BE2C (cell line): ENCODE results near the gene MAP1LC3B.

Source experiments
- DNase-seq: peaks from one replicate; pipeline ENCODE4 v3.0.0-alpha.2; 2020
- H3K27me3 ChIP-seq: fragments of 250-450 bp; sonication (Bioruptor Pico); 2 replicates; pipeline ENCODE4 v1.5.1; 2020; ENCODE audit warnings: mild to moderate bottlenecking
- H3K36me3 ChIP-seq: fragments of 250-450 bp; sonication (Bioruptor Pico); 2 replicates; pipeline ENCODE4 v1.5.1; 2020; ENCODE audit warnings: mild to moderate bottlenecking
- H3K4me1 ChIP-seq: fragments of 250-450 bp; sonication (Bioruptor Pico); 2 replicates; pipeline ENCODE4 v1.5.1; 2020
- H3K4me3 ChIP-seq: 2 replicates; pipeline ENCODE4 v1.5.1; 2011; ENCODE audit warnings: low read depth, low read length
- H3K9me3 ChIP-seq: fragments of 250-450 bp; sonication (Bioruptor Pico); 2 replicates; pipeline ENCODE4 v1.5.1; 2020
- CTCF ChIP-seq: IDR thresholded peaks from 2 replicates; pipeline ENCODE4 v1.5.1; 2012; ENCODE audit warnings: mild to moderate bottlenecking, low read depth, low read length

The MAP1LC3B gene

GRCh38 chr16:87344931-87345631 lies 47.1 kb upstream of the MAP1LC3B start:
- no peak for TF ChIP-seq CTCF
- peaks cover 20% of the 10 kb centered on the region for H3K36me3 ChIP-seq
- H3K27me3 ChIP-seq: no peaks in the 10 kb centered on the region
- H3K9me3 ChIP-seq: no peaks in the 10 kb centered on the region
- no peaks in the 10 kb centered on the region for H3K4me1 ChIP-seq
- no peak overlapping the region for H3K4me3 ChIP-seq
- DNase-seq: no peak

GRCh38 chr16:87345726-87346424 lies 46.3 kb upstream of the MAP1LC3B start:
- no peak for TF ChIP-seq CTCF
- DNase-seq: no peak
- Histone ChIP-seq H3K36me3 (peaks cover 20% of the 10 kb centered on the region), H3K4me3 (no peak overlapping the region), H3K4me1 (no peaks in the 10 kb centered on the region), H3K27me3 (no peaks in the 10 kb centered on the region), H3K9me3 (no peaks in the 10 kb centered on the region)

- no peak overlapping the region for H3K4me3 ChIP-seq
- DNase-seq: no peak
- peaks cover 20% of the 10 kb centered on the region for H3K36me3 ChIP-seq
- no peaks in the 10 kb centered on the region for H3K27me3 ChIP-seq
- TF ChIP-seq CTCF: no peak
- no peaks in the 10 kb centered on the region for H3K9me3 ChIP-seq
- peaks cover 7% of the 10 kb centered on the region for H3K4me1 ChIP-seq
Observed at GRCh38 chr16:87346517-87347060, 45.5 kb upstream of the MAP1LC3B start.

- H3K36me3 ChIP-seq: peaks cover 7% of the 10 kb centered on the region
- no peaks in the 10 kb centered on the region for H3K9me3 ChIP-seq
- no peak for DNase-seq
- no peaks in the 10 kb centered on the region for H3K27me3 ChIP-seq
- TF ChIP-seq CTCF: no peak
- H3K4me1 ChIP-seq: peaks cover 10% of the 10 kb centered on the region
- no peak overlapping the region for H3K4me3 ChIP-seq
Observed at GRCh38 chr16:87347932-87348615, 44.1 kb upstream of the MAP1LC3B start.

- Histone ChIP-seq H3K4me3 (no peak overlapping the region), H3K36me3 (peaks cover 6% of the 10 kb centered on the region)
Observed at GRCh38 chr16:87348616-87349157, 43.4 kb upstream of the MAP1LC3B start.

More at GRCh38 chr16:87348616-87349157, 43.4 kb upstream of the MAP1LC3B start:
- no peak for TF ChIP-seq CTCF
- DNase-seq: no peak
- Histone ChIP-seq H3K9me3 (no peaks in the 10 kb centered on the region), H3K27me3 (no peaks in the 10 kb centered on the region), H3K4me1 (peaks cover 10% of the 10 kb centered on the region)
